PC-9 (cell line): ENCODE measurements around the gene NEO1. TPM values are rescaled to one million over a fixed set of nuclear protein-coding genes. Genes with fewer than 3 reads are reported as not detected.

Experiments
- BruUV-seq: library from RNA; stranded (reverse); fragments of 400-500 nt; replicated peaks from 2 replicates; lab custom pipeline; 2021; lab: Mats Ljungman, UMichigan
- CTCF ChIA-PET: fragments of 300-600 bp; sonication (Branson Sonifier 250); formaldehyde crosslinking; loops from one replicate; lab custom pipeline; 2022; ENCODE audit warnings: antibody characterized with exemption; lab: Charles Lee
- POLR2A ChIA-PET: fragments of 300-600 bp; sonication (Branson Sonifier 250); formaldehyde crosslinking; loops from one replicate; lab custom pipeline; 2022; ENCODE audit warnings: antibody characterized with exemption; ENCODE audit not compliant: unreplicated experiment; lab: Charles Lee
- DNase-seq, 2 experiments: peaks; one replicate each; pipeline versions ENCODE4 v3.0.0 to v3.0.0-alpha.2; 2015 to 2022; ENCODE audit warnings: mixed read lengths in 1 of 2
- H2AFZ ChIP-seq: fragments of 200-600 bp; sonication (generic); 2 replicates; pipeline ENCODE4 v1.8.1; 2017; ENCODE audit warnings: antibody characterized with exemption
- H3F3A ChIP-seq: fragments of 200-600 bp; sonication (generic); 2 replicates; pipeline ENCODE4 v1.8.1; 2017; ENCODE audit warnings: antibody characterized with exemption, mild to moderate bottlenecking, low read depth; ENCODE audit not compliant: insufficient read depth
- H3K27ac ChIP-seq: fragments of 200-600 bp; sonication (generic); 2 replicates; pipeline ENCODE4 v1.6.1; 2016; ENCODE audit warnings: mixed run types
- H3K27me3 ChIP-seq: fragments of 200-600 bp; sonication (generic); 2 replicates; pipeline ENCODE4 v1.6.1; 2016; ENCODE audit warnings: low read depth, mixed run types; ENCODE audit not compliant: insufficient read depth
- H3K36me3 ChIP-seq: fragments of 200-600 bp; sonication (generic); 2 replicates; pipeline ENCODE4 v1.6.1; 2016; ENCODE audit warnings: low read depth, mixed run types
- H3K4me1 ChIP-seq: fragments of 200-600 bp; sonication (generic); replicated peaks from 2 replicates; pipeline ENCODE4 v1.6.1; 2016; ENCODE audit warnings: mixed run types; ENCODE audit not compliant: insufficient read depth
- H3K4me2 ChIP-seq: fragments of 200-600 bp; sonication (generic); 2 replicates; pipeline ENCODE4 v1.6.1; 2017; ENCODE audit warnings: mixed run types
- H3K4me3 ChIP-seq: fragments of 200-600 bp; sonication (generic); 2 replicates; pipeline ENCODE4 v1.6.1; 2016; ENCODE audit warnings: mixed run types
- H3K79me2 ChIP-seq: fragments of 200-600 bp; sonication (generic); 2 replicates; pipeline ENCODE4 v1.6.1; 2017; ENCODE audit warnings: low read depth, mixed run types
- H3K9me2 ChIP-seq: fragments of 200-600 bp; sonication (generic); 2 replicates; pipeline ENCODE4 v1.8.1; 2017; ENCODE audit warnings: mild to moderate bottlenecking; ENCODE audit not compliant: insufficient read depth
- H3K9me3 ChIP-seq: fragments of 200-600 bp; sonication (generic); 2 replicates; pipeline ENCODE4 v1.8.1; 2016; ENCODE audit warnings: low read depth; ENCODE audit not compliant: insufficient read depth
- H4K20me1 ChIP-seq: fragments of 200-600 bp; sonication (generic); 2 replicates; pipeline ENCODE4 v1.8.1; 2017; ENCODE audit not compliant: insufficient read depth
- CTCF ChIP-seq: fragments of 200-600 bp; sonication (generic); conservative IDR thresholded peaks from 2 replicates; pipeline ENCODE4 v1.6.1; 2017; ENCODE audit warnings: mixed run types, antibody characterized with exemption, mild to moderate bottlenecking, moderate library complexity
- EZH2 ChIP-seq: fragments of 200-600 bp; sonication (generic); IDR thresholded peaks from 2 replicates; pipeline ENCODE4 v1.8.0; 2017; ENCODE audit warnings: antibody characterized with exemption, low read depth
- intact Hi-C: fragments of 100-400 bp; cut with micrococcal nuclease; formaldehyde crosslinking; loops from one replicate; pipeline ENCODE4 v1.10.0; 2022; ENCODE audit not compliant: unreplicated experiment
- total RNA-seq: library from RNA; stranded (reverse); gene quantifications from 2 replicates; pipeline ENCODE4 v1.2.3, GENCODE V29; 2021

The NEO1 gene
- total RNA-seq, 1 experiment from 2014 or later: 5.2 TPM

GRCh38 chr15:73313861-73314260, 261.6 kb downstream of the NEO1 start:
- no peaks in the 10 kb centered on the region for H4K20me1 ChIP-seq
- H3K36me3 ChIP-seq: no peaks in the 10 kb centered on the region
- TF ChIP-seq CTCF: no peak
- no peak for TF ChIP-seq EZH2
- H3K9me3 ChIP-seq: no peaks in the 10 kb centered on the region
- H3K4me2 ChIP-seq: no peak overlapping the region
- no peaks in the 10 kb centered on the region for H3K27me3 ChIP-seq
- no peaks in the 10 kb centered on the region for H3K9me2 ChIP-seq
- intact Hi-C loops: no loop called here
- no TSS peak for BruUV-seq
- no peak overlapping the region for H2AFZ ChIP-seq
- H3K79me2 ChIP-seq: no peaks in the 10 kb centered on the region
- ChIA-PET CTCF (no interaction called here), POLR2A (no interaction called here)
- no peak overlapping the region for H3K27ac ChIP-seq
- no peaks in the 10 kb centered on the region for H3F3A ChIP-seq
- H3K4me1 ChIP-seq: no peaks in the 10 kb centered on the region
- no peak overlapping the region for H3K4me3 ChIP-seq
- DNase-seq: no peak

GRCh38 chr15:73317651-73318462, 265.6 kb downstream of the NEO1 start:
- no peaks in the 10 kb centered on the region for H3K79me2 ChIP-seq
- BruUV-seq: no TSS peak
- intact Hi-C loops: no loop called here
- H3K4me1 ChIP-seq: no peaks in the 10 kb centered on the region
- no peak overlapping the region for H3K27ac ChIP-seq
- no peaks in the 10 kb centered on the region for H3K9me2 ChIP-seq
- no peaks in the 10 kb centered on the region for H3K36me3 ChIP-seq
- H3K4me2 ChIP-seq: no peak overlapping the region
- ChIA-PET POLR2A (no interaction called here), CTCF (no interaction called here)
- no peak overlapping the region for H2AFZ ChIP-seq
- no peaks in the 10 kb centered on the region for H3K27me3 ChIP-seq
- TF ChIP-seq CTCF (no peak), EZH2 (no peak)
- DNase-seq: no peak
- H3F3A ChIP-seq: no peaks in the 10 kb centered on the region
- H3K4me3 ChIP-seq: no peak overlapping the region
- no peaks in the 10 kb centered on the region for H4K20me1 ChIP-seq
- H3K9me3 ChIP-seq: no peaks in the 10 kb centered on the region

- intact Hi-C loops: no loop called here
- DNase-seq: no peak
- Histone ChIP-seq H3K4me2 (no peak overlapping the region), H3K79me2 (no peaks in the 10 kb centered on the region), H3F3A (no peaks in the 10 kb centered on the region), H3K9me3 (no peaks in the 10 kb centered on the region), H3K4me1 (no peaks in the 10 kb centered on the region), H3K27me3 (no peaks in the 10 kb centered on the region), H3K27ac (no peak overlapping the region), H3K4me3 (no peak overlapping the region), H3K36me3 (no peaks in the 10 kb centered on the region), H3K9me2 (no peaks in the 10 kb centered on the region), H2AFZ (no peak overlapping the region), H4K20me1 (no peaks in the 10 kb centered on the region)
- ChIA-PET POLR2A (no interaction called here), CTCF (no interaction called here)
- TF ChIP-seq CTCF (no peak), EZH2 (no peak)
- BruUV-seq: no TSS peak
These were observed 266.4 kb downstream of the NEO1 start for GRCh38 chr15:73318463-73319351.
